HFF-Myc (cell line): ENCODE measurements around the gene MAK.
"Not testable (repeated sequence)": the region's sequence is repeated elsewhere in the genome, so short reads cannot be mapped to it uniquely, and the experiment has no call there.

Experiments used
- DNase-seq: peaks from one replicate; pipeline ENCODE4 v3.0.0-alpha.2; 2011; ENCODE audit warnings: low read depth; ENCODE audit errors: extremely low read depth
- H3K4me3 ChIP-seq: replicated peaks from 2 replicates; pipeline ENCODE4 v1.5.1; 2011; ENCODE audit warnings: low read depth, mild to moderate bottlenecking, control low read depth, low read length
- CTCF ChIP-seq: IDR thresholded peaks from 2 replicates; pipeline ENCODE4 v1.5.1; 2012; ENCODE audit warnings: mild to moderate bottlenecking, low read depth, low read length, control low read depth; ENCODE audit errors: missing control alignments

MAK gene

GRCh38 chr6:10837995-10838793 is at the start of gene MAK:
MAK (minus strand) TSS chr6:10838539; CDS start chr6:10830648, 7,891 bp downstream.
- TF ChIP-seq CTCF = no peak
- H3K4me3 ChIP-seq = peak within 1 kb of the TSS; percentile 48
- peak; percentile 32 for DNase-seq

- peak; percentile 10 for DNase-seq
- H3K4me3 ChIP-seq = peak within 1 kb of the TSS; percentile 18
- TF ChIP-seq CTCF = peak; percentile 15
Observed at GRCh38 chr6:10886691-10887502, 48.6 kb upstream of the MAK start, which contains the start of gene SYCP2L. SYCP2L (plus strand) TSS chr6:10887052; CDS start chr6:10887127, 75 bp downstream.

GRCh38 chr6:10886365-10886690 is 48.0 kb upstream of the MAK start:
- H3K4me3 ChIP-seq = peak overlapping the region; percentile 18
- DNase-seq = not testable (repeated sequence)

DNA sequence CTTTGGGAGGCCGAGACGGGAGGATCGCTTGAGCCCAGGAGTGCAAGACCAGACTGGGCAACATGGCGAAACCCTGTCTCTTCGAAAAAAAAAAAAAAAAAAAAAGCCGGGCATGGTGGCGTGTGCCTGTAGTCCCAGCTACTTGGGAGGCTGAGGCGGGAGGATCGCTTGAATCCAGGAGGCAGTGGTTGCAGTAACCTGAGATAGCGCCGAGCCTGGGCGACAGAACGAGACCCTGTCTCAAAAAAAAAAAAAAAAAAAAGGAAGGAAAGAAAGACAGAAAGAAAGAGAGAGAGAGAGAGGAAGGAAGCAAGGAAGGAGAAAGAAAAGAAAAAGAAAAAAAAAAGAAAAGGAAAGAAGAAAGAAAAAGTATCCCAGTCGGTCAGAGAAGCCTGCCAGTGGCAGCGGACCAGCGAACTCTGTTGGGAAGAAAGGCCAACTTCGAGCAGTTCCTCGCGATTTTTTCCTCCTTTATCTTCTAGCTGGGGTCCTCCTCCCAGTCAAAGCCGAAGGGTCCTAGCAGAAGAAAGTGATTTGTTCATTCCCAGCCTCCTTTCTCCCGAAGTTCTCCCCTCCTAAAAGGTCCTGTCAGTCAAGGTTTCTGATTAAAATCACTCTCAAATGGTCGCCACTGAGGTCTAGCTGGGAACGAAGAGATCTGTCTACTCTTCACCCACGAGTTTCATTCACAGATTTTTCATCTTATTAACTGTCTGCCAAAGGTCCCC is 46.1 kb upstream of the MAK start:
- TF ChIP-seq CTCF = no peak
- no peak for DNase-seq
- no peak overlapping the region for H3K4me3 ChIP-seq

GRCh38 chr6:10883312-10884244 is 45.2 kb upstream of the MAK start:
- no peak for TF ChIP-seq CTCF
- no peak for DNase-seq
- H3K4me3 ChIP-seq = no peak overlapping the region

DNA sequence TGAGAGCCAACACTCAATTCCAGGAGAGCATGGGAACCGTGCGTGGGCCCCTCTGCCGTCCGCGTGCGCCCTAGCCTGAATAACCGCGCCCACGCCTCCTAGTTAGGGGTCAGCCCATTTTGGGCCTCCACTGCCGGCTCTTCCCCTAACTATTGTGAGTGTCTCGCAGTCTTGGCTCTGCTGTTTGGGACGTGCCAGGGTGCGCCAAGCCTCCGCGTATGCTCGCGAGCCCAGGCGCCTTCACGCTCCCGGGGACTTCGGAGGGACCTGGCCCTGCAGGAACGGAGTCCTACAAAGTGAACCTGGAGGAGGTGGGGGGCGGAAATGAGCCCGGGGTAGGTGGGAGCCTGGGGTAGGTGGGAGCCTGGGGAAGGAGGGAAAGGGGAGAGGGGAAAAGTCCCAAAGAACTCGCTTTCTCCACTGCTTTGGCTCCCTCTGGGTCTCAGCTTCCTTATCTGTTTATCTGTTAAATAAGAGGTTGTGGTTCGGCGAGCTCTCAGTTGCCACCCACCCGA is 44.4 kb upstream of the MAK start:
- H3K4me3 ChIP-seq = no peak overlapping the region
- TF ChIP-seq CTCF = no peak
- no peak for DNase-seq

GRCh38 chr6:10882253-10882630 is 43.9 kb upstream of the MAK start:
- H3K4me3 ChIP-seq, DNase-seq: not testable (repeated sequence)
